Measurements from ENCODE around the gene ACOX3. TPM values are rescaled to one million over a fixed set of nuclear protein-coding genes. Genes with fewer than 3 reads are reported as not detected.

Gene ACOX3
- total and polyA plus RNA-seq, 9 donors: 10.1 to 32.4 (median 21.3) TPM

DNA sequence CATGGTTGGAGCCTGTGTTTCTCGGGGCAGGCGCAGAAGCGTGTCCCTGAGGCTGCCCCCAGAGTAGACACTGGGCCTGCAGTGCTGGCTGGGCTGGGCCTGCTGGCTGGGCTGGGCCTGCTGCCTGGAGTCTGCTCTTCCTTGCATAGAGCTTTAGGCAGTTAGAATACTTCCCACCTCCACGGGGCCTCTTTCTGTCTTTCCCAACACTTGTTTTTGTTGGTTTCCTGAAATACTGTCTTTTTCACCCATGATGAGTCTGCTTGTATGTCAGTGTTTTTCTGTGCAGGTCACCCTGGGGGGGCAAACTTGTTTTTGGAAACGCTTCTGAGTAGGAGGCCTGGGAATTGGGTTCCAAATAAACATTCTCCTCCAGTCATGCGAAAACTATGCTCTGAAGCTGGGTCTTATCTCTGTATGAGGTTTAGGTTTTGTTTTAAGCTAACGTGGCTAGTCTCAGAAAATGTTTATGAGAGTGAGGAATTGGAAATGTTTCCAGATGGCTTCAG lies 32.2 kb upstream of the ACOX3 start:
- H3K27me3 ChIP-seq: no peaks in the 10 kb centered on the region
- no peak overlapping the region for H3K4me3 ChIP-seq
- TF ChIP-seq EP300 (IDR thresholded peaks at IDR 0.05) (no peak), POLR2A (IDR thresholded peaks at IDR 0.05) (no peak)
- TF ChIP-seq, protein P1, sequence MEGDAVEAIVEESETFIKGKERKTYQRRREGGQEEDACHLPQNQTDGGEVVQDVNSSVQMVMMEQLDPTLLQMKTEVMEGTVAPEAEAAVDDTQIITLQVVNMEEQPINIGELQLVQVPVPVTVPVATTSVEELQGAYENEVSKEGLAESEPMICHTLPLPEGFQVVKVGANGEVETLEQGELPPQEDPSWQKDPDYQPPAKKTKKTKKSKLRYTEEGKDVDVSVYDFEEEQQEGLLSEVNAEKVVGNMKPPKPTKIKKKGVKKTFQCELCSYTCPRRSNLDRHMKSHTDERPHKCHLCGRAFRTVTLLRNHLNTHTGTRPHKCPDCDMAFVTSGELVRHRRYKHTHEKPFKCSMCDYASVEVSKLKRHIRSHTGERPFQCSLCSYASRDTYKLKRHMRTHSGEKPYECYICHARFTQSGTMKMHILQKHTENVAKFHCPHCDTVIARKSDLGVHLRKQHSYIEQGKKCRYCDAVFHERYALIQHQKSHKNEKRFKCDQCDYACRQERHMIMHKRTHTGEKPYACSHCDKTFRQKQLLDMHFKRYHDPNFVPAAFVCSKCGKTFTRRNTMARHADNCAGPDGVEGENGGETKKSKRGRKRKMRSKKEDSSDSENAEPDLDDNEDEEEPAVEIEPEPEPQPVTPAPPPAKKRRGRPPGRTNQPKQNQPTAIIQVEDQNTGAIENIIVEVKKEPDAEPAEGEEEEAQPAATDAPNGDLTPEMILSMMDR (IDR thresholded peaks at IDR 0.05): no peak
- DNase-seq: peak; percentile 77 to 91 (median 84)
- intact Hi-C loops (cut with DNase I): loop anchor here in 3 of 4 donors (2.0 to 5.0 kb wide), 3 partner anchors 30 to 120 kb away; partner anchors contain the start of gene CPZ (in 1 of the 3)
- 2 to 9% (median 6%) methylated on average over 7 of the region's 7 CpGs for WGBS, 3 donors
- H3K9me3 ChIP-seq: no peaks in the 10 kb centered on the region
- H3K4me1 ChIP-seq (ENCODE audit: insufficient read depth): peaks cover 46% of the 10 kb centered on the region
- no peaks in the 10 kb centered on the region for H3K36me3 ChIP-seq
- H3K27ac ChIP-seq: peak overlapping the region; percentile 64 to 93

DNA sequence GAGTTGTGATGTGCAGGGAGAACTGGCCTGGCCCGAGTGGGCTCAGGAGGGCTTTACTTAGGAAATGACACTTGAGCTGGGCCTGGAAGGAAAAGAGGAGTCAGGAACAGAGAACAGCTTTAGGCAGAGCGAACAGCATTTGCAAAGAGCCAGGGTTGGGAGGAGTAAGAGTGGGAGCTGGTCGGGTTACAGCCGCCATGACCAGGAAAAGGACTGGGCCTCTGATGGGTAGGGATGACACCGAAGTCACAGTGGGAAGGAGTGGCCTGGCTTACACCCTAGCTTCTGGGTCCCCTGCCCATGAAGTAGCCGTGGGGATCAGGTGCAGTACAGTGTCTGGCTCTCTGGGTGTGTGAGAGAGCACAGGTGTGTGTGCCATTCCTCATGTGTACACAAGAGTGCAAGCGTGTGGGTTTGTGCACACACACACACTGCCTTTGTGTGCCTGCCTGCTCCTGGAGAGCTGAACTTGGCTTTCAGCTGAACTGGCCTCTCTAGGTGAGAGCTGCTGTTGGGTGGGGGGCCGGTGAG lies 31.7 kb upstream of the ACOX3 start:
- 36 to 47% (median 36%) methylated on average over 8 of the region's 8 CpGs for WGBS, 3 donors
- TF ChIP-seq EP300 (IDR thresholded peaks at IDR 0.05) (no peak), POLR2A (IDR thresholded peaks at IDR 0.05) (no peak)
- TF ChIP-seq, protein P1 (IDR thresholded peaks at IDR 0.05): no peak
- intact Hi-C loops (cut with DNase I): loop anchor here in 3 of 4 donors (2.0 to 5.0 kb wide), 3 partner anchors 31 to 121 kb away; partner anchors contain the start of gene CPZ (in 1 of the 3)
- no peaks in the 10 kb centered on the region for H3K36me3 ChIP-seq
- no peaks in the 10 kb centered on the region for H3K9me3 ChIP-seq
- H3K27me3 ChIP-seq: no peaks in the 10 kb centered on the region
- peak overlapping the region; percentile 33 to 93 for H3K27ac ChIP-seq
- peaks cover 46% of the 10 kb centered on the region for H3K4me1 ChIP-seq (ENCODE audit: insufficient read depth)
- DNase-seq: no peak
- no peak overlapping the region for H3K4me3 ChIP-seq

DNA sequence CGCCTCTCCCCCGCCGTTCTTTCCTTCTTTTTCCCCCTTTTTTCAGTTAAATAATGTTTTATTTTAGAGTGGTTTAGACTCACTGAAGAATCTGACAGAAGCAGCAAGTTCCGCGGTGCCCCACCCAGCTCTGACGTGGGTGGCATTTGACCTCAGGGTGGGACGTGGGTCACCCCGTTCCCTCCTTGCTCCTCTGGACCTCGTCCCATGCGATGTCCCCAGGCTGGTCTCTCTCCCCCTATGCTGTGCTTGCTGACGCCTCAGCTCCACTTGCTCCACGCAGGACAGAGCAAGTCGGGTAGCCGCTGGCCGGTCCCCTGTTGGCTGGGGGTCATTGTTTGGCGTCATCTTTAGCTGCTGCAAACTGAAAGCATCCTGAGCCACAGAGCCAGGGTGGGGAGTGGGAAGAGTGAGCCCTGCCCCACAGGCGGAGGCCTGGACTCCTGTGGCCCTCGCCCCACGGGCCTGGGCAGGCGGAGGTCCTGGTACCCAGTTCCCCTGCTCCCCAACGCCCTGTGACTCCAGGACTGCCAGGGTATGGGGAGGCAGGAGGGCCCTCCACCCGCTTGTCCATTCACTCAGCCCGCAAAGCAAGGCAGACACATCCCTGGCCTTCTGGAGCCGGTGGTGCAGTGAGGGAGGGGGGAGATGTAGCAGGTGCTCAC lies 30.8 kb upstream of the ACOX3 start:
- Histone ChIP-seq H3K4me1 (ENCODE audit: insufficient read depth) (peaks cover 43% of the 10 kb centered on the region), H3K4me3 (no peak overlapping the region), H3K27me3 (no peaks in the 10 kb centered on the region), H3K36me3 (no peaks in the 10 kb centered on the region), H3K9me3 (no peaks in the 10 kb centered on the region), H3K27ac (peak overlapping the region; percentile 23 to 93)
- WGBS, 3 donors: 57 to 74% (median 60%) methylated on average over 24 of the region's 24 CpGs
- TF ChIP-seq POLR2A (IDR thresholded peaks at IDR 0.05): no peak
- no peak for TF ChIP-seq EP300 (IDR thresholded peaks at IDR 0.05)
- TF ChIP-seq, protein P1 (IDR thresholded peaks at IDR 0.05): no peak
- peak in 4 of 5 donors; percentile 34 to 64 (median 54) for DNase-seq
- intact Hi-C loops (cut with DNase I): loop anchor here in 2 of 4 donors (2.0 to 5.0 kb wide), 2 partner anchors 36 to 125 kb away; no protein-coding TSS in a partner anchor

DNA sequence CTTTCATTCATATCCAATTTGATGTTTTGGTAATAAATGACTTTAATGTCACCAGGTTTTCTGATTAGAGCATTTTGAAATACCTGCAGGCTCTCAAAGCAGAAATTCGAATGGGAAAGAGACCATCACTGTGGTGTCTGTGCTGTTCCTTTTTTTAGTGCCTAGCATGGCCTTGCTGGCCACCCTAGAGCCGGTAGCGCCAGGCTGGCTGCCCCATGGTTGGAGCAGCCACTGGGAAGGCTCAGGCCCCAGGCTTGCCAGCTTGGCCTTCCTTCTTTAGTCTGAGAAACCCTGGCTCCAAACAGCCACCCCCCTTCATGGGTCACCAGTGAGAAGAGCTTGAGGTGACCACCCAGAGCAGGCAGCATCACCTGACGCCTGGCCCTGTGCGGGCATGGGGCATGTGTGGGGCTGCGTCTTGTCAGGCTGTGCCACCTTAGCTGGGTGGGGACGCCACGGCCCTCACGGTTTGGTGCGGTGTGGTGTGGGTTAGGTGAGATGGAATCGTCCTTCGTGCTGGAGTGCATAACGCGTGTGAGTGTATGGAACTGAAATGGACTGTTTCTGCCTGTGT lies 30.0 kb upstream of the ACOX3 start:
- H3K27ac ChIP-seq: peak overlapping the region in 1 of 2 donors; percentile 93
- 86 to 92% (median 89%) methylated on average over 14 of the region's 14 CpGs for WGBS, 3 donors
- H3K9me3 ChIP-seq: no peaks in the 10 kb centered on the region
- H3K36me3 ChIP-seq: no peaks in the 10 kb centered on the region
- H3K4me3 ChIP-seq: no peak overlapping the region
- H3K27me3 ChIP-seq: no peaks in the 10 kb centered on the region
- H3K4me1 ChIP-seq (ENCODE audit: insufficient read depth): peaks cover 40% of the 10 kb centered on the region
- TF ChIP-seq POLR2A (IDR thresholded peaks at IDR 0.05) (no peak), EP300 (IDR thresholded peaks at IDR 0.05) (no peak)
- TF ChIP-seq, protein P1 (IDR thresholded peaks at IDR 0.05): no peak
- peak in 2 of 5 donors; percentile 41 to 46 for DNase-seq
- intact Hi-C loops (cut with DNase I): loop anchor here in 2 of 4 donors (2.0 to 5.0 kb wide), 2 partner anchors 37 to 126 kb away; no protein-coding TSS in a partner anchor
